Hepatocyte (in vitro differentiated cells): Measurements from ENCODE around the gene TOB1. TPM values are rescaled to one million over a fixed set of nuclear protein-coding genes. Genes with fewer than 3 reads are reported as not detected.
A peak's percentile ranks its signal among the peaks of the same experiment; 100 is the strongest.

Experiments used
- DNase-seq: peaks from one replicate; pipeline ENCODE4 v3.0.0-alpha.2; 2016; ENCODE audit warnings: low spot score
- H2AFZ ChIP-seq: fragments of 200-600 bp; sonication (generic); 2 replicates; pipeline ENCODE4 v1.6.0; 2016; ENCODE audit warnings: antibody characterized with exemption, mild to moderate bottlenecking
- H3K27ac ChIP-seq: fragments of 200-600 bp; sonication (generic); 2 replicates; pipeline ENCODE4 v1.5.1; 2016; ENCODE audit warnings: mild to moderate bottlenecking
- H3K27me3 ChIP-seq: fragments of 200-600 bp; sonication (generic); 2 replicates; pipeline ENCODE4 v1.6.1; 2016
- H3K36me3 ChIP-seq: fragments of 200-600 bp; sonication (generic); replicated peaks from 2 replicates; pipeline ENCODE4 v1.5.1; 2016; ENCODE audit warnings: low read depth; ENCODE audit not compliant: insufficient read depth
- H3K4me1 ChIP-seq: fragments of 200-600 bp; sonication (generic); 2 replicates; pipeline ENCODE4 v1.5.1; 2016; ENCODE audit warnings: mild to moderate bottlenecking, moderate library complexity; ENCODE audit not compliant: insufficient read depth
- H3K4me2 ChIP-seq: fragments of 200-600 bp; sonication (generic); 2 replicates; pipeline ENCODE4 v1.6.0; 2016
- H3K4me3 ChIP-seq: fragments of 200-600 bp; sonication (generic); 2 replicates; pipeline ENCODE4 v1.5.1; 2016; ENCODE audit warnings: mild to moderate bottlenecking
- H3K79me2 ChIP-seq: fragments of 200-600 bp; sonication (generic); 2 replicates; pipeline ENCODE4 v1.6.0; 2017; ENCODE audit warnings: mild to moderate bottlenecking
- H3K9me2 ChIP-seq: fragments of 200-600 bp; sonication (generic); replicated peaks from 2 replicates; pipeline ENCODE4 v1.6.0; 2017; ENCODE audit warnings: mild to moderate bottlenecking; ENCODE audit not compliant: insufficient read depth
- H3K9me3 ChIP-seq: fragments of 200-600 bp; sonication (generic); 2 replicates; pipeline ENCODE4 v1.5.1; 2016; ENCODE audit warnings: low read depth, mild to moderate bottlenecking
- H4K20me1 ChIP-seq: fragments of 200-600 bp; sonication (generic); 2 replicates; pipeline ENCODE4 v1.6.0; 2016; ENCODE audit warnings: mild to moderate bottlenecking; ENCODE audit not compliant: insufficient read depth, poor library complexity, severe bottlenecking
- EZH2 ChIP-seq: fragments of 200-600 bp; sonication (generic); IDR thresholded peaks from 2 replicates; pipeline ENCODE4 v1.6.1; 2016; ENCODE audit warnings: antibody characterized with exemption, mild to moderate bottlenecking, borderline replicate concordance
- EZH2phosphoT487 ChIP-seq: fragments of 200-600 bp; sonication (generic); IDR thresholded peaks from one replicate; pipeline ENCODE4 v1.6.1; 2018; ENCODE audit warnings: antibody characterized with exemption, mild to moderate bottlenecking, low read depth, moderate library complexity; ENCODE audit not compliant: unreplicated experiment, severe bottlenecking
- WGBS: methylation state at CpG from one replicate; pipeline ENCODE4 v1.1.6; 2016; ENCODE audit warnings: low lambda C conversion rate; ENCODE audit errors: missing lambda C conversion rate; 5-methylcytosine and 5-hydroxymethylcytosine counted together
- polyA plus RNA-seq: library from polyadenylated mRNA; unstranded; fragments of >200 nt; fragmentation: Nextera tagmentation; extraction: Ambion mirVana; gene quantifications from 2 replicates; pipeline ENCODE4 v1.2.1, GENCODE V29; 2016
- total RNA-seq: library from RNA; depleted of rRNA; stranded (reverse); fragments of >200 nt; gene quantifications from 2 replicates; pipeline ENCODE4 v1.2.3, GENCODE V29; 2014
- TF ChIP-seq, protein P1 (sequence below): fragments of 200-600 bp; sonication (generic); IDR thresholded peaks from 2 replicates; pipeline ENCODE4 v1.5.1; 2016; ENCODE audit warnings: antibody characterized with exemption, mild to moderate bottlenecking; ENCODE audit not compliant: poor library complexity

TOB1 gene, protein sequence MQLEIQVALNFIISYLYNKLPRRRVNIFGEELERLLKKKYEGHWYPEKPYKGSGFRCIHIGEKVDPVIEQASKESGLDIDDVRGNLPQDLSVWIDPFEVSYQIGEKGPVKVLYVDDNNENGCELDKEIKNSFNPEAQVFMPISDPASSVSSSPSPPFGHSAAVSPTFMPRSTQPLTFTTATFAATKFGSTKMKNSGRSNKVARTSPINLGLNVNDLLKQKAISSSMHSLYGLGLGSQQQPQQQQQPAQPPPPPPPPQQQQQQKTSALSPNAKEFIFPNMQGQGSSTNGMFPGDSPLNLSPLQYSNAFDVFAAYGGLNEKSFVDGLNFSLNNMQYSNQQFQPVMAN
- 52.1 and 53.6 TPM in 2 replicates for total RNA-seq
- polyA plus RNA-seq, result 41.1 and 43.2 TPM in 2 replicates

DNA sequence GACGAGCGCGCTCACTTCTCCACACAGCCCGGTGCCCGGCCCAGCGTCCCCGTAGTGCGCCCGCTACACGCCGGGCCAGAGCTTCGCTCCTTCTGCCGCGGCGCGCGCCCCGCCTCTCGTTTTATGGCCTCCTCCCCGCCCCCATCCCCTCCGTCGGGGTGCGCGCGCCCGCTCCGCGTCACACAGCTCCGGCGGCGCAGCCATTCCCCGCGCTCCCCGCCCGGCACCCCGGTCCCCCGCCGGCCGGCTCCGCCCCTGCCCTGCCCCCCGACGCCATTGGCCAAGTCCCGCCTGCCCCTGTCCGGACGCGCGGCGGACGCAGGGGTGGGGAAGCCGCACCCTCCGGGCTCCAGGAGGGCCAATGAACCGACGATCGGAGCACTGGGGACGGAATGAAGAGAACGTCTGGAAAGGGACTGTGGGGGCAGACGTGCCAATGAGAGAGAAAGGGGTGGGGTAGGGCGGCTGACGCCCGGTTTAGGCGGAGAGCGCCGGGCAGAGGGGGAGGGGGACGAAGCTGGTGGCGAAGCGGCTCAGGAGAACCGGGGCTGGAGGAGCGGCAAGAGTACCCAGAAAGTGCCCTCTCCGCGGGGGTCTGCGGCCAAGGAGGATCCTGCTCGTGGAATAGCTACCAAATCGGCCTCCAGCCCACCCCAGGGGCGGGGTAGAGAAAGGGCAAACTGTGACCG is at the start of gene TOB1:
Gene TOB1, minus strand, starts transcription at position 94 of the 689 bp plus-strand sequence. CDS start 2,337 bp downstream, outside the sequence.
- Histone ChIP-seq H3K4me3 (peak within 1 kb of the TSS; percentile 86), H3K4me2 (peak within 1 kb of the TSS; percentile 85), H3K27ac (peak within 1 kb of the TSS; percentile 99), H3K36me3 (peaks cover 3% of the 10 kb centered on the region), H3K4me1 (peaks cover 20% of the 10 kb centered on the region), H4K20me1 (peaks cover 38% of the 10 kb centered on the region), H3K9me2 (no peaks in the 10 kb centered on the region), H2AFZ (peak within 1 kb of the TSS; percentile 5), H3K79me2 (peaks cover 63% of the 10 kb centered on the region), H3K9me3 (no peaks in the 10 kb centered on the region), H3K27me3 (no peaks in the 10 kb centered on the region)
- peak; percentile 99 for DNase-seq
- TF ChIP-seq, protein P1, sequence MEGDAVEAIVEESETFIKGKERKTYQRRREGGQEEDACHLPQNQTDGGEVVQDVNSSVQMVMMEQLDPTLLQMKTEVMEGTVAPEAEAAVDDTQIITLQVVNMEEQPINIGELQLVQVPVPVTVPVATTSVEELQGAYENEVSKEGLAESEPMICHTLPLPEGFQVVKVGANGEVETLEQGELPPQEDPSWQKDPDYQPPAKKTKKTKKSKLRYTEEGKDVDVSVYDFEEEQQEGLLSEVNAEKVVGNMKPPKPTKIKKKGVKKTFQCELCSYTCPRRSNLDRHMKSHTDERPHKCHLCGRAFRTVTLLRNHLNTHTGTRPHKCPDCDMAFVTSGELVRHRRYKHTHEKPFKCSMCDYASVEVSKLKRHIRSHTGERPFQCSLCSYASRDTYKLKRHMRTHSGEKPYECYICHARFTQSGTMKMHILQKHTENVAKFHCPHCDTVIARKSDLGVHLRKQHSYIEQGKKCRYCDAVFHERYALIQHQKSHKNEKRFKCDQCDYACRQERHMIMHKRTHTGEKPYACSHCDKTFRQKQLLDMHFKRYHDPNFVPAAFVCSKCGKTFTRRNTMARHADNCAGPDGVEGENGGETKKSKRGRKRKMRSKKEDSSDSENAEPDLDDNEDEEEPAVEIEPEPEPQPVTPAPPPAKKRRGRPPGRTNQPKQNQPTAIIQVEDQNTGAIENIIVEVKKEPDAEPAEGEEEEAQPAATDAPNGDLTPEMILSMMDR, result no peak
- TF ChIP-seq EZH2, result no peak
- TF ChIP-seq EZH2phosphoT487, result no peak
- WGBS, result 2% methylated on average over 32 of the region's 75 CpGs

DNA sequence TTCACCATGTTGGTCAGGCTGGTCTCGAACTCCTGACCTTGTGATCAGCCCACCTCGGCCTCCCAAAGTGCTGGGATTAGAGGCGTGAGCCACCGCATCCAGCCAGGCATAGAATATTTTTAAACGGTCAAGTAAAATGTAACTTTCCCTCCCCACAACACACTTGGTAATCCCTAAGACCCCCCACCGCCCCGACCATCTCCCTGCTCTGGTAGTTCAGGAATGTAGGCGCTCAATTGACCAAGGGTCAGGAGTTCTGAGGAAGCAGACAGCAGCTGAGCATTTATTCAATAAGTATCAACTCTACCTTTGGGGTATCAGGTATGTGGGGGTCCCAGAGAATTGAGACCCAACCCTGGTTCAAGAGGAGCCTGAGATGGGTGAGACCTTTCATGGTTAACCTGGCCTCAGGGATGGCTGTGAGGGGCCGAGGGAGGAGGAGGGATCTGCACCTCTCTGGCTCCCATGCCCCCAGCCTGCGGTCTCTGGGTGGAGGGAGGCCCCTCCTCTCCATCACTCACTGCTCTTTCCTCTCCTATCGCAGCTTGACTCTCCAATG is 48.4 kb upstream of the TOB1 start:
- H3K4me2 ChIP-seq, result no peak overlapping the region
- no peak overlapping the region for H2AFZ ChIP-seq
- H3K36me3 ChIP-seq, result no peaks in the 10 kb centered on the region
- no peak overlapping the region for H3K4me3 ChIP-seq
- H3K9me3 ChIP-seq, result no peaks in the 10 kb centered on the region
- H3K9me2 ChIP-seq, result no peaks in the 10 kb centered on the region
- no peaks in the 10 kb centered on the region for H3K27me3 ChIP-seq
- no peaks in the 10 kb centered on the region for H3K79me2 ChIP-seq
- H4K20me1 ChIP-seq, result no peaks in the 10 kb centered on the region
- H3K4me1 ChIP-seq, result peaks cover 38% of the 10 kb centered on the region
- peak overlapping the region; percentile 63 for H3K27ac ChIP-seq
- DNase-seq, result no peak
- WGBS, result 85% methylated on average over 11 of the region's 11 CpGs
- TF ChIP-seq EZH2phosphoT487 (no peak), EZH2 (no peak)
- TF ChIP-seq, protein P1, result no peak

DNA sequence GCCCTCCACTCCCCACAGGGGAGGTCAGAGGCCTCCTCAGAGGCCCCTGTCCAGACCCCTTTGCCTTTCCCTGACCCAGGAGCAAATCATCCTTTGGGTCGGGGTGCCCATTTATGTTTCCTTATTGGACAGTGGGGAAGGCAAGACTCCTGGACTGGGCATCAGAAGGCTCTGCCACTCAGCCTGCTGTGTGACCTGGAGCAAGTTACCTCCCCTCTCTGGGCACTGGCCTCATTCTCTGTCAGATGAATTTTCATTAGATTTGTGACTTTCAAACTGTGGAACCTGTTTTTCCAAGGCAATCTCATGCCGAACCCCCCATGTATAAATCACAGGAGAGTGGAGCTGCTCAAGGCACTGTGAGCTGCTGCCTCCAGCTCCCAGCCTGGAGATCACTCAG is 47.0 kb upstream of the TOB1 start:
- no peak for DNase-seq
- Histone ChIP-seq H2AFZ (no peak overlapping the region), H3K79me2 (no peaks in the 10 kb centered on the region), H3K9me2 (no peaks in the 10 kb centered on the region), H4K20me1 (no peaks in the 10 kb centered on the region), H3K36me3 (no peaks in the 10 kb centered on the region), H3K9me3 (no peaks in the 10 kb centered on the region), H3K27me3 (no peaks in the 10 kb centered on the region), H3K4me2 (no peak overlapping the region), H3K27ac (no peak overlapping the region), H3K4me3 (no peak overlapping the region), H3K4me1 (peaks cover 35% of the 10 kb centered on the region)
- 88% methylated on average over 2 of the region's 2 CpGs for WGBS
- TF ChIP-seq EZH2 (no peak), EZH2phosphoT487 (no peak)
- TF ChIP-seq, protein P1, result no peak
